ENCODE measurements around the gene AGO3. TPM values are rescaled to one million over a fixed set of nuclear protein-coding genes. Genes with fewer than 3 reads are reported as not detected.

The AGO3 gene
- total RNA-seq, 1 experiment from 2014 or later, result 39.4 TPM

Other genes starting within 250 kb of the AGO3 start
- gene C1orf216, start 212.2 kb upstream of the AGO3 start, total RNA-seq (2021; ENCODE audit: unreplicated experiment), result 28.0 TPM
- gene CLSPN, start 161.1 kb upstream of the AGO3 start, total RNA-seq (2021; ENCODE audit: unreplicated experiment), result 52.1 TPM
- gene AGO4, start 123.1 kb upstream of the AGO3 start, total RNA-seq (2021; ENCODE audit: unreplicated experiment), result 14.8 TPM
- gene AGO1, start 47.9 kb upstream of the AGO3 start, total RNA-seq (2021; ENCODE audit: unreplicated experiment), result 40.1 TPM
- gene TEKT2, start 153.0 kb downstream of the AGO3 start, total RNA-seq (2021; ENCODE audit: unreplicated experiment), result 0.23 TPM
- 32.2 TPM for gene ADPRS, start 157.8 kb downstream of the AGO3 start, total RNA-seq (2021; ENCODE audit: unreplicated experiment)
- 1.2 TPM for gene COL8A2, start 194.1 kb downstream of the AGO3 start, total RNA-seq (2021; ENCODE audit: unreplicated experiment)
- gene TRAPPC3, start 218.4 kb downstream of the AGO3 start, total RNA-seq (2021; ENCODE audit: unreplicated experiment), result 98.7 TPM
- 212 TPM for gene MAP7D1, start 225.1 kb downstream of the AGO3 start, total RNA-seq (2021; ENCODE audit: unreplicated experiment)

Measured in Panc1 (cell line).